Naive B cell (primary cell): ENCODE measurements around the gene FAM83B. TPM values are rescaled to one million over a fixed set of nuclear protein-coding genes. Genes with fewer than 3 reads are reported as not detected.
"Not testable (repeated sequence)": the region's sequence is repeated elsewhere in the genome, so short reads cannot be mapped to it uniquely, and the experiment has no call there.

ENCODE experiments used
- ATAC-seq, 2 donors: fragments of 150-1000 bp; cut with Tn5 transposase; 2 replicates each; pipeline ENCODE4 v1.10.0; 2021; ENCODE audit warnings: low read depth in 2 of 2, mild to moderate bottlenecking in 2 of 2, moderate library complexity in 2 of 2
- DNase-seq: peaks from one replicate; pipeline ENCODE4 v3.0.0; 2022
- H3K27ac Mint-ChIP-seq, 6 donors: one replicate each; pipeline ENCODE4 v1.8.0; 2020 to 2022; ENCODE audit warnings: mild to moderate bottlenecking in 6 of 6, mixed read lengths in 6 of 6, moderate library complexity in 5 of 6, inconsistent platforms in 2 of 6
- H3K27me3 Mint-ChIP-seq, 3 donors: one replicate each; pipeline ENCODE4 v1.8.0; 2021 to 2022; ENCODE audit warnings: mixed read lengths in 3 of 3, mild to moderate bottlenecking in 1 of 3
- H3K36me3 Mint-ChIP-seq, 2 donors: one replicate each; pipeline ENCODE4 v1.8.0; 2020 to 2022; ENCODE audit warnings: mixed read lengths in 2 of 2, inconsistent platforms in 1 of 2, mild to moderate bottlenecking in 1 of 2
- H3K4me1 Mint-ChIP-seq, 3 donors: one replicate each; pipeline ENCODE4 v1.8.0; 2020 to 2022; ENCODE audit warnings: mixed read lengths in 3 of 3, inconsistent platforms in 1 of 3, mild to moderate bottlenecking in 1 of 3, moderate library complexity in 1 of 3
- H3K4me3 Mint-ChIP-seq, 8 donors: one replicate each; pipeline ENCODE4 v1.8.0; 2020 to 2022; ENCODE audit warnings: mild to moderate bottlenecking in 8 of 8, mixed read lengths in 8 of 8, moderate library complexity in 8 of 8, inconsistent platforms in 2 of 8
- H3K9me3 Mint-ChIP-seq, 7 donors: one replicate each; pipeline ENCODE4 v1.8.0; 2020 to 2022; ENCODE audit warnings: mixed read lengths in 7 of 7, mild to moderate bottlenecking in 5 of 7, inconsistent platforms in 2 of 7, moderate library complexity in 1 of 7
- polyA plus RNA-seq, 6 donors: library from polyadenylated mRNA; unstranded; fragments of 300-500 nt; fragmentation: Illumina TruSeq; gene quantifications; one replicate each; pipeline ENCODE4 v1.2.3, GENCODE V29; 2021; ENCODE audit warnings: low read depth in 6 of 6

The FAM83B gene
- polyA plus RNA-seq, 6 donors from 2014 or later, result not detected

DNA sequence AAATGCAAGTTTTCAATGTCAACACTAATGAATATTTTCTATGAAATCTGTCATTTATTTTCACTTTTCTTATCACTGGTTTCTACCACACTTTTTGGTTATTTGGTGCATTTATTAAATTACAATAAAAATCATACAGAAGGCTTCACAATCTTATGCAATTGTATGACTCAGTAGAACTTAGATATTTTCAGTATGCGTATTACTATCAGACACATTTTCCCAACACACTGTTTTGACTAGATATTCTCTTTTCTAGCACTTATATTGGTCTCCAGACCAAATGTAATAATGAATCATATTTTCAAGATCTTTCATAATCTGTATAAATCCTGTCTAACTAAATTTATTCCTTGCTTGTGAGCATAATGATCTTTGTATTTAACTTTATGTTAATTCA, 74.1 kb downstream of the FAM83B start:
- ATAC-seq, result no peak
- H3K4me3 Mint-ChIP-seq, result no peak overlapping the region

DNA sequence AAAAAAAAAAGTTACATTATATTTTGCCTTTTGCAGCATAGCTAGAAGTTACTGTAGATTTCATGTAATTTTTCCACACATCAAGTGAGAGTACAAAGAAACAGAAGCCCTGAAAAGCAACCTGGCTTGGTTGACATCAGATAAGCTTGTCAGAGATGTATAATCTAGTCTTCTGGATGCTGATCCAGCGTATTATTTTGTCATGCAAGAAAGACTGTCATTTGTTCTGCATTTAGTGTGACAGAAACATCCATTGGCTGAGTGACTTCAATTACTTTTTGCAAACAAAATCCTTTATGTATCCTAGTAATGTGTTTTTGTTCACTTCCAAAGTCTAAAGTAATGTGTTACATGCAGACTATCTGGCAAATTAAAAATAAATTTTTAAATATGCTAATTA, 75.3 kb downstream of the FAM83B start:
- Mint-ChIP-seq H3K27me3 (no peaks in the 10 kb centered on the region), H3K36me3 (no peaks in the 10 kb centered on the region), H3K4me1 (no peaks in the 10 kb centered on the region), H3K9me3 (peaks cover 0 to 2% (median 0%) of the 10 kb centered on the region in 7 donors), H3K4me3 (no peak overlapping the region), H3K27ac (no peak overlapping the region)
- no peak for DNase-seq
- ATAC-seq, result no peak

More for the DNA sequence above, 74.1 kb downstream of the FAM83B start:
- H3K36me3 Mint-ChIP-seq, result no peaks in the 10 kb centered on the region
- peaks cover 0 to 5% (median 0%) of the 10 kb centered on the region in 7 donors for H3K9me3 Mint-ChIP-seq
- DNase-seq, result no peak
- H3K27me3 Mint-ChIP-seq, result no peaks in the 10 kb centered on the region
- no peaks in the 10 kb centered on the region for H3K4me1 Mint-ChIP-seq
- no peak overlapping the region for H3K27ac Mint-ChIP-seq

DNA sequence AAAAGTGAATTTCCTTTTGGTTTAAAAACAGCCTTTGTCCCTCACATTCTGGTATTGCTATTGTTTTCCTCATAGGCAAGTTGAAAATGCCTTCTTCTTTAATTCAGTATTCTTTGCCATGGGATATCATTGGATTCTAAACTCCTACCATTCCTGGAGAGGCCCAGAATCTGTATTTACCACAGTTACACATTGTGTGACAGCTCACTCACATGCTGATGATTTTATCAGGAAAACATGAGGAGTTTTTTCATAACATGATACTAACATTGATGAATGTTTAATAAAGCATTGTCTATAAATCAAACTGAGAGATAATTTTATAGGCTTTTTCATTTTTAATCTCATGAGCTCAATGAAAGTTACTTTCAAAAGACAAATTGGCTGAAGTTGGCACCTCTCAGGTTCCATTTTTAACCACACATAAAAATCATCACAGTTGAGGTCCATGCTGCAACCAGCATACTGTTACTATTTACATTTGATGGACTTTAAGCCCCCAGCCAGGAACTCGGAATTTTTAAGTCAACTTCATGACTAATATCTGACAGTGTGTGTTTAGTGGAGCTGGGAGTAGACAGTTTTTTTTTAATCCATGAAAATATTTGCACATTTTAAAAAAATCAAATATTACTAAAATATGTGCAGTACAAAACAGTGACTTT, 82.8 kb downstream of the FAM83B start:
- no peaks in the 10 kb centered on the region for H3K27me3 Mint-ChIP-seq
- H3K27ac Mint-ChIP-seq, result no peak overlapping the region
- no peak overlapping the region for H3K4me3 Mint-ChIP-seq
- H3K9me3 Mint-ChIP-seq, result peaks cover 18 to 30% (median 23%) of the 10 kb centered on the region in 7 donors
- ATAC-seq (no peak), DNase-seq (no peak)
- H3K4me1 Mint-ChIP-seq, result no peaks in the 10 kb centered on the region
- peaks cover 4 to 9% of the 10 kb centered on the region in 2 donors for H3K36me3 Mint-ChIP-seq

DNA sequence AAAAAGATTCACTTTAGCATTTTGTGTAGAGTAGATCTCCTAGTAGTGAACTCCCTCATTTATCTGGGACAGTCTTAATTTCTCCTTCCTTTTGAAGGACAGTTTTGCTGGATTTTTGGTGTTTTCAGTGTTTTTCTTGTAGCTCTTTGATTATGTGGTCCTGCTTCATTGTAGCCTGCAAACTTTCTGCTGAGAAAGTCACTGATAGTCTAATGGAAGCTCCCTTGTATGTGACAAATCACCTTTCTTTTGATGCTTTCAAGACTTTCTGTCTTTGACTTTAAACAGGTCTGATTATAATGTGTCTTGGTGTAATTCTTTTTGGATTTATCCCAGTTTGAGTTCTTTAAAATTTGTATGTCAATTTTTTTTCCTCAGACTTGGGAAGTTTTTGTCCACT, 86.1 kb downstream of the FAM83B start:
- DNase-seq (no peak), ATAC-seq (no peak)
- no peaks in the 10 kb centered on the region for H3K4me1 Mint-ChIP-seq
- peaks cover 4 to 9% of the 10 kb centered on the region in 2 donors for H3K36me3 Mint-ChIP-seq
- no peak overlapping the region for H3K4me3 Mint-ChIP-seq
- peaks cover 18 to 30% (median 23%) of the 10 kb centered on the region in 7 donors for H3K9me3 Mint-ChIP-seq
- no peak overlapping the region for H3K27ac Mint-ChIP-seq
- no peaks in the 10 kb centered on the region for H3K27me3 Mint-ChIP-seq

DNA sequence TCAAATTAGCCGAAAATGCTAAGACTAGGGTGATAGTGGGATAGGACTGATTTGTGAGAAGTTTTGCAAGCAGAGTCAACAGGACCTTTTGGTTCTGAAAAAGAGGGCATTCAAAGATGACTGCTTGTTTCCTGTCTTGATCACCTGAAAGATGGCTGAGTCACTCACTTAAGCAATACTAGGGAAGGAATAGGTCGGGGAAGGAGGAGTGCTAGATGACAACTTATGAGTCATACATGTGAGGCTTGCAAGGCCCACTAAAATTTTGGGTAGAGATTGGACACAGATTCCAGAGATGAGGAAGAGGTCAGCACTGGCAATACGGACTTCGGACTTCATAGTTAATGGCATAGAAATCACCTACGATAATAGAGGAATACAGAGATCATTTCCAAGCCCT, 89.2 kb downstream of the FAM83B start:
- H3K9me3 Mint-ChIP-seq, result peaks cover 19 to 30% (median 24%) of the 10 kb centered on the region in 7 donors
- H3K4me1 Mint-ChIP-seq, result no peaks in the 10 kb centered on the region
- no peak overlapping the region for H3K27ac Mint-ChIP-seq
- no peak overlapping the region for H3K4me3 Mint-ChIP-seq
- DNase-seq (no peak), ATAC-seq (no peak)
- peaks cover 4 to 9% of the 10 kb centered on the region in 2 donors for H3K36me3 Mint-ChIP-seq
- H3K27me3 Mint-ChIP-seq, result no peaks in the 10 kb centered on the region

DNA sequence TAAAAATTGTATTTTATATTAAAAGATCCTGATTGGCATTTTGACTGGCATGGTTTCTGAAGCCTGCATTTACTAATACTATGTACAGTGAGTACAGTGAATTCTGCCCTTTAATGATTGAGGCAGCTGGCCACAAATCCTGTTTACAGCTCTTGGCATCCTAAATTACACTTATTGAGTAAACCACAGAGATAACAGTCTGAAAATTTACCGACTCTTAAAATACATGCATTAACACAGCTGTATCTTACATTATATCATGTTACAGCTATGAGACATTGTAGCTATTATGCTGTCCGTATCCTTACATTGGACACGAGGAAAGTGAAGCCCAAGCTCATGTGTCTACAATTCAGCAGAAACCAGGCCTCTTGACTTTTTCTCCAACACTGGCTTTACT, 90.8 kb downstream of the FAM83B start:
- Mint-ChIP-seq H3K9me3 (peaks cover 11 to 22% (median 18%) of the 10 kb centered on the region in 7 donors), H3K4me3 (no peak overlapping the region), H3K27me3 (no peaks in the 10 kb centered on the region), H3K4me1 (no peaks in the 10 kb centered on the region), H3K36me3 (peaks cover 4 to 9% of the 10 kb centered on the region in 2 donors), H3K27ac (no peak overlapping the region)
- no peak for DNase-seq
- ATAC-seq, result no peak

DNA sequence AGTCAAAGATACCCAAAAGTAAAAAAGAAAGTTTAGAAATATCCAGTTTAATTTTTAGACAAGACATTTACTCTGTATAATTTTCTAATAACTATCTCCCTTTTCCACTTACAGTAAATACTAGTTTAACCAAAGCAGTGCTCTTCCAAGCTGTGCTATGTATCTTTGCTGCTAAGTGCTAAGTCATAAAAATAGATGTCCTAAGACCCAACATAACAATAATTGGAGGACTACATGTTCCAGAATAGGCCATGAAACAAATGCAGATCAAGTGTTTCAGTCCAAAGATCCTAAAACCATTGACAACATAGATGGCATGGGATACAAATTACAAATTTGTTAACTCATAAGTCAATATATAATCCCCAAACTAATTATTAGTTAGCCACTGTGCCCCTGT, 111.1 kb downstream of the FAM83B start:
- DNase-seq, result no peak
- ATAC-seq, result no peak
- H3K4me3 Mint-ChIP-seq, result no peak overlapping the region
- no peak overlapping the region for H3K27ac Mint-ChIP-seq
- peaks cover 0 to 8% (median 3%) of the 10 kb centered on the region in 7 donors for H3K9me3 Mint-ChIP-seq
- H3K4me1 Mint-ChIP-seq, result no peaks in the 10 kb centered on the region
- H3K27me3 Mint-ChIP-seq, result no peaks in the 10 kb centered on the region
- H3K36me3 Mint-ChIP-seq, result no peaks in the 10 kb centered on the region

DNA sequence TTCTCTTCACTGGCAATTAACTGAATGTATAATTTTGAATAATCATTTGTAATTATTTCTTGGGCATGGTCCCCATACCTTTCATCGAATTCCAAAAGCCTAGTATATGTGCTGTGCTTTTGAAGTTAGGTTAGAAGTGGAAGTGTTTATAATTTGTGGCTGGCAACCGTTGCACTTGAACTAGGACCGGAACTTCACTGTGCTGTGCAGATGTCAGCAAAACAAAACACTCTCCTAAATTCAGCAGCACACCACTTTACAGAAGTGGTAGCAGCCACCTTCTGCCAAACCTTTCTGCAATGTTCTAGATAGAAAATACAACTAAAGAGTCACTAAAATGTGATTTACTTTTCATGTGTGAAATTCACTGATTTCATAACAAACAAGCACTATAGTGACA, 111.9 kb downstream of the FAM83B start:
- DNase-seq (no peak), ATAC-seq (no peak)
- peaks cover 0 to 8% (median 0%) of the 10 kb centered on the region in 7 donors for H3K9me3 Mint-ChIP-seq
- H3K27me3 Mint-ChIP-seq, result no peaks in the 10 kb centered on the region
- H3K4me1 Mint-ChIP-seq, result no peaks in the 10 kb centered on the region
- no peak overlapping the region for H3K4me3 Mint-ChIP-seq
- no peak overlapping the region for H3K27ac Mint-ChIP-seq
- H3K36me3 Mint-ChIP-seq, result no peaks in the 10 kb centered on the region

DNA sequence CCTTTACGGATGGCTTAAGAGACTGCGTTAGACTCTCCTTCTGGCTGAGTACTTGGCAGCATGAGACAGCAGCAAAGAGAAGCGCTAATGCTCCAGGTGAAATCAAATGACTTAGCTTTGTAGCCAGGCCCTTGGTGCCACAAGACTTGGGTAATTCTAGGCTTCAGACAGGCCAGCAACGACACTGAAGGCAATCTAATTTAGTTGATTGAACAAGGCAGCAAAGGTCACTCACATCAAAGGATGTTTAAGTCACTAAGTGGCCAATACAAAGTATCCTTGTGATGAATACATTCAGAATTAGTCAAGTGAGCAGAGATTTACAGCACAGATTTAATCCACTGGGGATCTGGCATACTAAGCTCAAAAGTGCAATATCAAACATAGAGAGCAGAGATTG, 113.2 kb downstream of the FAM83B start:
- Mint-ChIP-seq H3K27me3 (no peaks in the 10 kb centered on the region), H3K36me3 (no peaks in the 10 kb centered on the region), H3K4me3 (no peak overlapping the region), H3K9me3 (peaks cover 0 to 10% (median 0%) of the 10 kb centered on the region in 7 donors), H3K27ac (no peak overlapping the region), H3K4me1 (no peaks in the 10 kb centered on the region)
- DNase-seq (no peak), ATAC-seq (no peak)

DNA sequence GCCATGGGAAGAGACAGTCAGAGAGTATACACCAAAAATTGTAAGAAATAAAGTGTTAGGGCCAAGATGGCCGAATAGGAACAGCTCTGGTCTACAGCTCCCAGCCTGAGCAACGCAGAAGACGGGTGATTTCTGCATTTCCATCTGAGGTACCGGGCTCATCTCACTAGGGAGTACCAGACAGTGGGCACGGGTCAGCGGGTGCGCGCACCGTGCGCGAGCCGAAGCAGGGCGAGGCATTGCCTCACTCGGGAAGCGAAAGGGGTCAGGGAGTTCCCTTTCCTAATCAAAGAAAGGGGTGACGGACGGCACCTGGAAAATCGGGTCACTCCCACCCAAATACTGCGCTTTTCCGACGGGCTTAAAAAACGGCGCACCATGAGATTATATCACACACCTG, 114.8 kb downstream of the FAM83B start:
- not testable (repeated sequence) for H3K4me1 Mint-ChIP-seq, H3K4me3 Mint-ChIP-seq, DNase-seq, H3K27me3 Mint-ChIP-seq, H3K9me3 Mint-ChIP-seq, H3K27ac Mint-ChIP-seq, H3K36me3 Mint-ChIP-seq, ATAC-seq

DNA sequence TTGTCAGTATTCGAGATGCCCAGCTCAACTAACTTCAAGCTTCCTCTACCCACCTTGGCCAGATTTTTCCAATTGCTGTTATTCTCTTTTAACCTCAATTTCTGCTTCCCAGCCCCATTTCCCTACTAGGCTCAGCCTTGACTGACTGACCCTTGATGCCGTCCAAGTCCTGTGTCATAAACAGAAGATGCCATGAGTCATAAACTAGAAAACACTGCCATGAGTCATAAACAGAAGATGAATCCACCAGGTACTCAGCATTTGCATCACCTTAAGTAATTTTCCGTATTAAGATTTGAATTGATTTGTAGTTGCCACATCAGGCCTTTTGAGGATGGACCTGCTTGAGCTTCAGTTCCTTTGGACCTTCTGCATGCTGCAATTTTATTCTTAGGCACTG, 123.8 kb downstream of the FAM83B start:
- Mint-ChIP-seq H3K4me3 (no peak overlapping the region), H3K9me3 (peaks cover 0 to 5% (median 0%) of the 10 kb centered on the region in 7 donors), H3K27ac (no peak overlapping the region), H3K36me3 (no peaks in the 10 kb centered on the region), H3K4me1 (no peaks in the 10 kb centered on the region), H3K27me3 (no peaks in the 10 kb centered on the region)
- no peak for DNase-seq
- no peak for ATAC-seq

DNA sequence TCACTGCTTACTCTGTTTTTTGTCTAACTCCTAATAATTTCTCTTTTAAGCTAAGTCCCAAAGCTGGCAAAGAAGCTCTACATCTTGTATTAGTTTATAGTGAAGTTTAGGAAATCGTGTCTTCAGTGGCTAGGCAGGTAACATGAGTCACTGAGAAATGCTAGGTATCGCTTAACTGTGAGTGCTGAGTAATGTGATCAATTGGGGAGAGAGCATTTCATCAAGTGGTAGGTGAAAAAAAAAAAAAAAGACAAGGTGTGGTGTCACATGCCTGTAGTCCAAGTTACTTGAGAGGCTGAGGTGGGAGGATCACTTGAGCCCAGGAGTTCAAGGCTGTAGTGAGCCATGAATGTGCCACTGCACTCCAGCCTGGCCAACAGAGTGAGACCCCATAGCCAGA, 125.3 kb downstream of the FAM83B start:
- no peak overlapping the region for H3K27ac Mint-ChIP-seq
- no peak overlapping the region for H3K4me3 Mint-ChIP-seq
- H3K4me1 Mint-ChIP-seq, result no peaks in the 10 kb centered on the region
- H3K9me3 Mint-ChIP-seq, result peaks cover 0 to 5% (median 0%) of the 10 kb centered on the region in 7 donors
- no peaks in the 10 kb centered on the region for H3K36me3 Mint-ChIP-seq
- DNase-seq, result no peak
- ATAC-seq, result no peak
- no peaks in the 10 kb centered on the region for H3K27me3 Mint-ChIP-seq

DNA sequence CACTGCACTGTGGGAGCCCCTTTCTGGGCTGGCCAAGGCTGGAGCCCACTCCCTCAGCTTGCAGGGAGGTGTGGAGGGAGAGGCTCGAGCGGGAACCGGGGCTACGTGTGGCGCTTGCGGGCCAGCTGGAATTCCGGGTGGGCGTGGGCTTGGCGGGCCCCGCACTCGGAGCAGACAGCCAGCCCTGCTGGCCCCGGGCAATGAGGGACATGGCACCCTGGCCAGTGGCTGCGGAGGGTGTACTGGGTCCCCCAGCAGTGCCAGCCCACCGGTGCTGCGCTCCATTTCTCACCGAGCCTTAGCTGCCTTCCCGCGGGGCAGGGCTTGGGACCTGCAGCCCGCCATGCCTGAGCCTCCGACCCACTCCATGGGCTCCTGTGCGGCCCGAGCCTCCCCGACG, 132.6 kb downstream of the FAM83B start:
- H3K4me3 Mint-ChIP-seq, H3K27me3 Mint-ChIP-seq, H3K27ac Mint-ChIP-seq, H3K36me3 Mint-ChIP-seq, DNase-seq, ATAC-seq, H3K9me3 Mint-ChIP-seq, H3K4me1 Mint-ChIP-seq: not testable (repeated sequence)

DNA sequence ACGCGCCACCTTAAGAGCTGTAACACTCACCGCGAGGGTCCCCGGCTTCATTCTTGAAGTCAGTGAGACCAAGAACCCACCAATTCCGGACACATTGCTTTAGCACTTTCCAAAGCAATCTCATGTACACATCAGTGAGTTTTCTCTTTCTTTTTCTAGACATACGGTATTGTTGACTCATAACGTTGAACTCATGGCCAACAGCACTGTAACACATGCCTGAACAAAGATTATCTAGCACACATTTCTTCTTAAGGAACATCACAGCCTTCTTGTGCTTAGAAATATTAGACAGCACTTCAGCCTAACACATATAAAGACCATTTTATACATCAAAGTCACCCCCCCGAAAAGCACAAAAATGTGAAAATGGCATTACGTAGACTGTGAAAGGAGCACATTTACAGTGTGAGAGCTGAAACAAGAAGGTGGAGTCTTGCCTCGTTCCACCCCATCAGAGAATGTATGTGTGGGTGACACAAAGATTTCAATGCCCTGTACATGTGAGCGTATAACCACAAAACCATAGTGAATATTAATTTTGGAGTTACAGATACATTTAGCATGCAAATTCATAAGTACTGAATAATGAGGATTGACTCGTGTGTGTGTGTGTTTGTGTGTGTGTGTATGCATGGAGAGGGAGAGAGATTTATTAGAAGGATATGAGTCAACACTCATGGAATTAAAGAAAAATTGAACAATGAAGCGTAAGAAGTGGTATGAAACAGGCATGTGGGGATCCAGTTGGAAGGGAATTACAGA, 134.1 kb downstream of the FAM83B start:
- Mint-ChIP-seq H3K4me1 (no peaks in the 10 kb centered on the region), H3K9me3 (peaks cover 1 to 12% (median 9%) of the 10 kb centered on the region in 7 donors), H3K27ac (no peak overlapping the region), H3K36me3 (no peaks in the 10 kb centered on the region), H3K27me3 (no peaks in the 10 kb centered on the region), H3K4me3 (no peak overlapping the region)
- no peak for ATAC-seq
- DNase-seq, result no peak
